GM21360 (cell line): ENCODE results near the gene HDGFL2.
A peak's percentile ranks its signal among the peaks of the same experiment; 100 is the strongest.

Experiments used
- ATAC-seq: cut with Tn5 transposase; IDR thresholded peaks from one replicate; pipeline ENCODE4 v1.9.1; 2021; ENCODE audit warnings: mild to moderate bottlenecking, moderate library complexity; ENCODE audit not compliant: unreplicated experiment

The HDGFL2 gene

DNA sequence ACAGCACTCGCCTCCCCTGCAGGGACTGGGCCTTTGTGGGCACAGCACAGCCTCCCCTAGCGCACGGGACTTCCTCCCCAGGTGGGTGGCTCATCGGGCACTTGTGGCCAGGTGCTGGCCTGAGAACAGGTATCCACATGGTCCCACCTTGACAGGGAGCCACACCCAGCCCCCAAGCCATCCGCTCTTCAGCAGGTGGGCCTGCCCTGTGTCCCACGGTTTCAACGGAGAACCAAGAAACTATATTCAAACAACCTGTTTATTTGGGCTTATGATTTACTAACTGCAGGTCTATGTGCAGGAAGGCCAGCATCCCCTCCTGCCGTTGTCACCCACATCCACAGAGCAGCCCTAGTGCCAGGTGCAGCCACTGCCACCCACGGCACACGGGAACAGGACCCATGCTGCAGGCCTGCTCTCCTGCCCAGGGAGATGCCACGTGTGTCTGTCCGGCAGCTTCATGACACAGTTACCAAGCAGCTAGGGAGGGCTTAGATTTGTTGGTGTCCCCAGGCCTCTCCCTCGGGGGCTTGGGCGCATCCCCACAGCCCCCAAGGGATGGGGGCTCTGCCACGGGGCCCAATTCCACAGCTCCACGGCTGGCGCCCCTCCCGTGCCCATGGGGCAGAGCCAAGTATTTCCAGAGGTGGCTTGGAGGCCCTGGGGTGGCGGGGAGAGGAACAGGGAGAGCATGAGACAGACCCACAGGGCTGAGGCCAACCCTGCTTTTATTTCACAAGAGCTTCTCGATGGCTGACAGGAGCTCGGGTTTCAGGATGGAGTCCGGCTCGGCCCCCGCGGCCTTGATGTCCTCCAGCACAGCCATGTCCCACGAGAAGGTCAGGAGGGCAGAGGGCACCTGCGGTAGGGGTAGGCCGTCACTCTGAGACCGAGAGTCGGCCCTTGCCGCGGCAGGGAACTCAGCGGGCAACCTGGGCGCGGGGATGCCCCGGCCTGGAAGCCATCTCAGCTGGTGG lies 27.0 kb upstream of the HDGFL2 start:
- ATAC-seq, result no peak

GRCh38 chr19:4445963-4446703 lies 26.0 kb upstream of the HDGFL2 start:
- ATAC-seq, result no peak

- ATAC-seq, result no peak
These were observed 25.3 kb upstream of the HDGFL2 start for GRCh38 chr19:4446704-4447200.

DNA sequence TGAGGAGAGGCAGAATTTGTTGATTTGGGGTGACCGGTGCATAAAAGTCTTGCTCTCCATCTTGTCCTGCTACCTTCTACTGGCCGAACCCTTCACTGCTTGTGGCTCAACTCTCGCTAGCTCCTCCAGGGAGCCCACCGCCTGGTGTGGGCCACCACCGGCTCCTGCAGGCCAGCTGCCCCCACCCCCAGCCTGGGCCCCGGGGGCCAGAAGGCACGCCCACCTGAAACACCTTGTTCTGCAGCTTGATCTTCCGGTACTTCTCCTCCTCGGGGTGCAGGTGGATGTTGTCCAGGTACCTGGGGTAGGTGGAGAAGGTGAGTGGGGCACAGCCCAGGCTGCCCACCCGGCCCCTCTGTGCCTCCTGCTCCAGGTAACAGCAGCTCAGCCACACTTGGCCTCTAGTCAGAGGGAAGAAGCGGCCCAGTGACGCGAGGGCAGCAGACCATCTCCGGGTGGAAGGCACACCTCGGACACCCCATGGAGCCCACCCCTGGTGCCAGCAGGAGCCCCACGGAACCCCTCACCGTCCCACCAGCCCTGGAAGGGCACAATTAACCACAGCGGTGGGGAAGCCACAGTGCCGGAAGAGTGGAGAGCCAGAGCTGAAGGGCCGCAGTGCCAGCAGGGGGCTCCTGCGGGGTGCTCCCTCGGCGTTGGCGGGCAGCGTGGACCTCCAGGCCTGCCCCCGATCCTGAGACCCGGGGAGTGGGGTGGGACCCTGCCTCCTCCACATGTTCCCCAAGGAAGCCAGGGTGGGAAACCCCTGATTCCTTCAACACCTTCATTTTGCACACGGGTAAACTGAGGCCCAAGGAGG lies 24.6 kb upstream of the HDGFL2 start:
- no peak for ATAC-seq

DNA sequence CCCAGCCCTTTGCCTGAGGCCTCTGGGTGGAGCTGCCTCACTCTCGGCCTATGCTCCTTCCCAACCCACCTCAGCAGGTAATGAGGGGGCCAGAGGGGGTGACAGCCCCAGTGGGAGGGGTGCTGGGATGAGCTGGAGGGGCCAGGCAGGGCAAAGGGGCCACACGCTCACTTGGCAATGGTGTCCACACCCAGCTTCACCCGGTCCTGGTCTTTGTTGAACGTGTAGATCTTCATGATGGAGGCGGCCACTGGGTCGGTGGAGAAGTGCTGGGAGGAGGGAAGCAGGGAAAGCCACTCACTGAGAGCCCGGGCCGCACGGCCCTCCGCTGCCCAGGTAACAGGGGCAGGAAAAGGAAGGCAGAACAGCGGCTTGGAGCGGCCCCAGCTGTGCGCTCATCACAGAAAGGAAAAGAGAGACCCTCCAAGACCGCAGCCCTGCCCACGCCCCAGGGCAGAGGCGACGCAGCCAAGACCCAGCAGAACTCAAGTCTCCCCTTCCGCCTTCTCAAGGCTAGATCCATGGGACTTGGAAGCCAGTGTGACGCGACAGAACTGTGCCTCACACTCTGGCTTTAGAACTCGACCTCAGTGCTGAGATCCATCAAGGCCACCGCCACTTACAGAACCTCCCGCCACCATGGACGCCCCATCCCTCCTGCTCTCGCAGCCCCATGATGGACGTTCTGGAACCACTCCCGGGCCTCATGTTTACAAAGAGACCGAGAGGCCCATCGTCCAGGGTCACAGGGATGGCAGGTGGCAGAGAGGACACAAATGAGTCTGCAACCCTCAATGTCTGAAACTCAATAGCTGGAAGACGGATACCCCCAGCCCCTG lies 23.7 kb upstream of the HDGFL2 start:
- ATAC-seq, result no peak

- no peak for ATAC-seq
These were observed 23.0 kb upstream of the HDGFL2 start for GRCh38 chr19:4449022-4449638.

DNA sequence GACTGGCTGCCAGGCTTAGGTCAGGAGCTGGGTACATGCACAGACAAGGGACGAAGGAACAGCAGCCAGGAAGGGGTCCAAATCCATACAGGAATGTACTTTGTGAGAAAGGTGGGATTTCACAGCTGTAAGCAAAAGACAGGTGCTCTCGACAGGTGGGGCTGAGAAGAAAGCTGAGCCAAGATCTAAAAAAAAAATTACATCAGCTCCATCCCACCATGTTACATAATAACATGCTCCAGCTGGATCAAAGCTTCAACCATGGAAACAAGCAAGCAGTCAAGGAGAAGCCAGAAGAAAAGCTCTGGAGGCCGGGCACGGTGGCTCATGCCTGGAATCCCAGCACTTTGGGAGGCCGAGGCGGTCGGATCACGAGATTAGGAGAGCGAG lies 22.5 kb upstream of the HDGFL2 start:
- no peak for ATAC-seq

DNA sequence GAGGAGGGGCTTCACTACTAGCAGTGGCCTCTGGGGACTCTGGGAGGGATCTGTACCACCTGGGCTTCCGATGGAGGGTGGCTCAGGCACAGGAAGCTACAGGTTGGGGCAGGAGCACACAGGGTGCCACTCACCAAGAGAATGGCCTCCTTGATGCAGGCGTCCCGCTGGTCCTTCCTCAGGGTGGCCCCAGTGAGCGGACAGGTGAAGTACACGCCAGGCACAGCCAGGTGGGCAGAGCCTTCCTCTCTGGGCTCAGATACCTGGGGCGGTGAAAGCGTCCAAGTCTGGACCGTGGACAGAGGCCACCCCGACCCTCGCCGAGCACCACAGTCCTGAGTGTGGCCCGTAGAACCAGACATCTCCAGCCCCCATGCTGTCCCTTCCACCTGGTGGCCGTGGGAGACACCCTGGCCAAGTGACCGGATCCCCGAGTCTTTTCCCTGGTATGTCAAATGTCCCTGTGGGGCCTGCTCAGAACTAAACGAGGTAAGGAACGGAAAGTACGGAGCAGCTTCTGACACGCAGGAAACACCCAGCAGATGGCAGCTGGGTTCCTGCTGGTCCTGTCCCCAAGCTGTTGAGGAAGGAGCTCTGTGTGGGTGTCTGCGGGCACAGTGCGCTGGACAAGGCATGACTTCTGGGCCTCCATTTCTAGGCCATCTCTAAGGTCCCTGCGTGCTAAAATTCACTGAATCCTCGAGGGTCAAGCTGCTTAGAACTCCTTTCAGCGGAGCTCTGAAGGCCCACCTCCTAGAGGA lies 19.7 kb upstream of the HDGFL2 start:
- no peak for ATAC-seq

- no peak for ATAC-seq
These were observed 18.6 kb upstream of the HDGFL2 start for GRCh38 chr19:4453232-4454179.

DNA sequence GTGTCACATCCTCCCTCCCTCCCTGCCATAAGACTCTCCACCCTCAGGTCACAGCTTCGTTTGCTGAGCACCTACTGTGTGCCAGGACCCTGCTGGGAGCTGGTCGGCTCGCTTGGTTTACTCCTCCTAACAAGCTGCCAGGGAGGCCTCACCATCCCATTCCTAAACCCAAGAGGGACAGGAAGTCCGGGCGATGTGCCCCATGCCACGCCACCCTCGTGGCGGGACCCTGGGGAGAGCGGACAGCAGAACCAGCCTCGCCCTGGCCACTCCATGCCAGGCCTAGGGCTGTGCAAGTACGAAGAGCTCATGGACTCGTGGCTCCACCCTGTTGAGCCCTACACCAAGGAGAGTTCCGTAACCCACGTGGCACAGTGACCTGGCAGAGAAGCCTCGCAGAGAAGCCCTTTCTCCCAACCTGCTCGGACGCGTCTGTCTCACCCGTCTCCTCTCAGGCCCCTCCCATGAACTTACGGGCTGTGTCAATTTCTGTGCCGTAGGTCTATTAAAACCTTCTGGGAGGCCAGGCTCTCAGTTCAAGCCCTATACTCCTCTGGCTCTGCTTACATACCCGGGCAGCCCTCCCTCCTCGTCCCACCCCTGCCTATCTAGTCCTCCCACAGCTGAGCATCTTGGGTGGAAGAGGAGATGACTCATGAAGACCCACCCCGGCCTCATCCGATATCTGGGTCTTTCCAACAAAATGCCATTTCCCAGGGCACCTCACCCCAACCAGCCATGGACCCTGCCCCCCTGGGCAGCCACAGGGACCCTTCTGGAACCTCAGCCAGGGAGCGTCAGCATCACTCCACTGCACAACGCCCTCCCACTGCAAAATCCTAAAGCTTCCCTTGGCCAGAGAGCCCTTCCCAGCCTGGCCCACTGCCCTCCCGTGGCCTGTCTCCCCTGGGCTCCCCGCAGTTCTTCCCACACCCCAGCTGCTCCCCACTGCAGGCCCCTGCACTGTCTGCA lies 17.1 kb upstream of the HDGFL2 start:
- no peak for ATAC-seq

- no peak for ATAC-seq
These were observed 16.2 kb upstream of the HDGFL2 start for GRCh38 chr19:4455719-4456475.

DNA sequence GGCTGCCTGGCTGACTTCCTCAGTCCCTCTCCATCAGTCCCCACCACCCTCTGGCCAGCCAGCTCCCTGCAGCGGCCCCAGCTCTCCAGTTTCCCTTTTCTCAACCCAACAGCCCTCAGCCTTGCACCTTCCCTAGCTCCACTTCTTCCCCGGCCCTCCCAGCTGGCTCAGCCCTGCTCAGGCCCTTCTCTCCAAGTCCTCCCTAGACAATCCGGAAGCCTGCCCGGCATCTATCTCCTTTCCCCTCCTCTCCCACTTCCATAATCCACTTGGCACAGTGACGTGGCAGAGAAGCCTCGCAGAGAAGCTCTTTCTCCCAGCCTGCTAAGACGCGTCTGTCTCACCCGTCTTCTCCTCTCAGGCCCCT lies 15.6 kb upstream of the HDGFL2 start:
- ATAC-seq, result no peak

- peak; percentile 16 for ATAC-seq
These were observed 15.0 kb upstream of the HDGFL2 start for GRCh38 chr19:4456843-4457653.

- ATAC-seq, result peak; percentile 88
These were observed 14.3 kb upstream of the HDGFL2 start, which contains the start of gene UBXN6 for GRCh38 chr19:4457654-4458395. TSS of gene UBXN6 (minus strand) at chr19:4457794. CDS start at chr19:4457697, 97 bp downstream.
